ENCODE results near the gene KCNS1.

DNA sequence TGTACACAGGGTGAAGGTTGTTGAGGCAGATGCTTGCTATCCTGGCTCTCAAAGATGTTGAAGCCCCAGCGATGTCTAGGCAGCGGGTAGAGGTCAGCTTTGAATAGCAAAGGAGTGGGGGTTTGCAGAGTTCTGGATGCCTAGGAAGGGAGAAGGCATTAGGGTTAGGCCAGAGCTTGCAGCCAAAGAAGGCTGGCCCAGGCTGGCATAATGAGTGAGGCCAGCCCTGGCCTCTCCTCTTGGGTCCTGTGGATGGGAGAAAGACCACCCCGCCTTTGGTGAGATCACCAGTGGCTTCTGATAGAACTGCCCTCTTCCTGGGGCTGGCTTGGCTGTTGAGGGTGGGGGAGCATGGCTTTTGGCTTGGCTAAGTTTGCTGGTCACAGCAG lies 14.5 kb upstream of the KCNS1 start:
- TF ChIP-seq, protein P1, sequence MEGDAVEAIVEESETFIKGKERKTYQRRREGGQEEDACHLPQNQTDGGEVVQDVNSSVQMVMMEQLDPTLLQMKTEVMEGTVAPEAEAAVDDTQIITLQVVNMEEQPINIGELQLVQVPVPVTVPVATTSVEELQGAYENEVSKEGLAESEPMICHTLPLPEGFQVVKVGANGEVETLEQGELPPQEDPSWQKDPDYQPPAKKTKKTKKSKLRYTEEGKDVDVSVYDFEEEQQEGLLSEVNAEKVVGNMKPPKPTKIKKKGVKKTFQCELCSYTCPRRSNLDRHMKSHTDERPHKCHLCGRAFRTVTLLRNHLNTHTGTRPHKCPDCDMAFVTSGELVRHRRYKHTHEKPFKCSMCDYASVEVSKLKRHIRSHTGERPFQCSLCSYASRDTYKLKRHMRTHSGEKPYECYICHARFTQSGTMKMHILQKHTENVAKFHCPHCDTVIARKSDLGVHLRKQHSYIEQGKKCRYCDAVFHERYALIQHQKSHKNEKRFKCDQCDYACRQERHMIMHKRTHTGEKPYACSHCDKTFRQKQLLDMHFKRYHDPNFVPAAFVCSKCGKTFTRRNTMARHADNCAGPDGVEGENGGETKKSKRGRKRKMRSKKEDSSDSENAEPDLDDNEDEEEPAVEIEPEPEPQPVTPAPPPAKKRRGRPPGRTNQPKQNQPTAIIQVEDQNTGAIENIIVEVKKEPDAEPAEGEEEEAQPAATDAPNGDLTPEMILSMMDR (IDR thresholded peaks at IDR 0.05) = no peak
- TF ChIP-seq, protein P2, sequence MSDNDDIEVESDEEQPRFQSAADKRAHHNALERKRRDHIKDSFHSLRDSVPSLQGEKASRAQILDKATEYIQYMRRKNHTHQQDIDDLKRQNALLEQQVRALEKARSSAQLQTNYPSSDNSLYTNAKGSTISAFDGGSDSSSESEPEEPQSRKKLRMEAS (CRISPR knock-in tag; IDR thresholded peaks at IDR 0.05) = no peak
- TF ChIP-seq NR1H2 (CRISPR knock-in tag; IDR thresholded peaks at IDR 0.05) = no peak
- no peak for TF ChIP-seq ZNF121 (CRISPR knock-in tag; IDR thresholded peaks at IDR 0.05)
- no peak for TF ChIP-seq TEAD1 (CRISPR knock-in tag; IDR thresholded peaks at IDR 0.05)
- TF ChIP-seq, protein P3, sequence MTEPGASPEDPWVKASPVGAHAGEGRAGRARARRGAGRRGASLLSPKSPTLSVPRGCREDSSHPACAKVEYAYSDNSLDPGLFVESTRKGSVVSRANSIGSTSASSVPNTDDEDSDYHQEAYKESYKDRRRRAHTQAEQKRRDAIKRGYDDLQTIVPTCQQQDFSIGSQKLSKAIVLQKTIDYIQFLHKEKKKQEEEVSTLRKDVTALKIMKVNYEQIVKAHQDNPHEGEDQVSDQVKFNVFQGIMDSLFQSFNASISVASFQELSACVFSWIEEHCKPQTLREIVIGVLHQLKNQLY (CRISPR knock-in tag; IDR thresholded peaks at IDR 0.05) = no peak
- TF ChIP-seq NFYB (CRISPR knock-in tag; conservative IDR thresholded peaks at IDR 0.05; ENCODE audit: low read depth) = no peak
- TF ChIP-seq, protein P4, sequence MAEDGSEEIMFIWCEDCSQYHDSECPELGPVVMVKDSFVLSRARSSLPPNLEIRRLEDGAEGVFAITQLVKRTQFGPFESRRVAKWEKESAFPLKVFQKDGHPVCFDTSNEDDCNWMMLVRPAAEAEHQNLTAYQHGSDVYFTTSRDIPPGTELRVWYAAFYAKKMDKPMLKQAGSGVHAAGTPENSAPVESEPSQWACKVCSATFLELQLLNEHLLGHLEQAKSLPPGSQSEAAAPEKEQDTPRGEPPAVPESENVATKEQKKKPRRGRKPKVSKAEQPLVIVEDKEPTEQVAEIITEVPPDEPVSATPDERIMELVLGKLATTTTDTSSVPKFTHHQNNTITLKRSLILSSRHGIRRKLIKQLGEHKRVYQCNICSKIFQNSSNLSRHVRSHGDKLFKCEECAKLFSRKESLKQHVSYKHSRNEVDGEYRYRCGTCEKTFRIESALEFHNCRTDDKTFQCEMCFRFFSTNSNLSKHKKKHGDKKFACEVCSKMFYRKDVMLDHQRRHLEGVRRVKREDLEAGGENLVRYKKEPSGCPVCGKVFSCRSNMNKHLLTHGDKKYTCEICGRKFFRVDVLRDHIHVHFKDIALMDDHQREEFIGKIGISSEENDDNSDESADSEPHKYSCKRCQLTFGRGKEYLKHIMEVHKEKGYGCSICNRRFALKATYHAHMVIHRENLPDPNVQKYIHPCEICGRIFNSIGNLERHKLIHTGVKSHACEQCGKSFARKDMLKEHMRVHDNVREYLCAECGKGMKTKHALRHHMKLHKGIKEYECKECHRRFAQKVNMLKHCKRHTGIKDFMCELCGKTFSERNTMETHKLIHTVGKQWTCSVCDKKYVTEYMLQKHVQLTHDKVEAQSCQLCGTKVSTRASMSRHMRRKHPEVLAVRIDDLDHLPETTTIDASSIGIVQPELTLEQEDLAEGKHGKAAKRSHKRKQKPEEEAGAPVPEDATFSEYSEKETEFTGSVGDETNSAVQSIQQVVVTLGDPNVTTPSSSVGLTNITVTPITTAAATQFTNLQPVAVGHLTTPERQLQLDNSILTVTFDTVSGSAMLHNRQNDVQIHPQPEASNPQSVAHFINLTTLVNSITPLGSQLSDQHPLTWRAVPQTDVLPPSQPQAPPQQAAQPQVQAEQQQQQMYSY (CRISPR knock-in tag; IDR thresholded peaks at IDR 0.05) = no peak
- TF ChIP-seq, protein P5, sequence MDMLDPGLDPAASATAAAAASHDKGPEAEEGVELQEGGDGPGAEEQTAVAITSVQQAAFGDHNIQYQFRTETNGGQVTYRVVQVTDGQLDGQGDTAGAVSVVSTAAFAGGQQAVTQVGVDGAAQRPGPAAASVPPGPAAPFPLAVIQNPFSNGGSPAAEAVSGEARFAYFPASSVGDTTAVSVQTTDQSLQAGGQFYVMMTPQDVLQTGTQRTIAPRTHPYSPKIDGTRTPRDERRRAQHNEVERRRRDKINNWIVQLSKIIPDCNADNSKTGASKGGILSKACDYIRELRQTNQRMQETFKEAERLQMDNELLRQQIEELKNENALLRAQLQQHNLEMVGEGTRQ (CRISPR knock-in tag; IDR thresholded peaks at IDR 0.05) = no peak

Data from WTC11 (cell line).